Hematopoietic multipotent progenitor cell treated with erythropoietin and hydrocortisone succinate and interleukin-3 and kit ligand, for 8 days (in vitro differentiated cells): ENCODE results near the gene CCDC187.

Experiments
- DNase-seq: peaks from one replicate; pipeline ENCODE4 v3.0.0-alpha.2; 2015

Gene CCDC187

GRCh38 chr9:136297016-136297691 is 6.7 kb downstream of the CCDC187 start:
- no peak for DNase-seq

GRCh38 chr9:136296434-136297015 is 7.4 kb downstream of the CCDC187 start:
- DNase-seq: no peak

GRCh38 chr9:136295542-136296433 is 8.1 kb downstream of the CCDC187 start:
- DNase-seq: no peak

- no peak for DNase-seq
These were observed 8.8 kb downstream of the CCDC187 start for GRCh38 chr9:136295055-136295454.

GRCh38 chr9:136294437-136294836 is 9.5 kb downstream of the CCDC187 start:
- DNase-seq: no peak

- DNase-seq: no peak
These were observed 10.3 kb downstream of the CCDC187 start for GRCh38 chr9:136293476-136294077.

- DNase-seq: no peak
These were observed 11.1 kb downstream of the CCDC187 start for GRCh38 chr9:136292591-136293448.

GRCh38 chr9:136292026-136292538 is 11.8 kb downstream of the CCDC187 start:
- no peak for DNase-seq

GRCh38 chr9:136291306-136292025 is 12.4 kb downstream of the CCDC187 start:
- DNase-seq: no peak

GRCh38 chr9:136290508-136291000 is 13.3 kb downstream of the CCDC187 start:
- no peak for DNase-seq

- no peak for DNase-seq
These were observed 14.0 kb downstream of the CCDC187 start for GRCh38 chr9:136289651-136290507.

GRCh38 chr9:136287960-136288753 is 15.7 kb downstream of the CCDC187 start:
- DNase-seq: no peak

GRCh38 chr9:136286987-136287379 is 16.9 kb downstream of the CCDC187 start:
- no peak for DNase-seq

- DNase-seq: no peak
These were observed 17.4 kb downstream of the CCDC187 start for GRCh38 chr9:136286359-136286986.

- no peak for DNase-seq
These were observed 18.2 kb downstream of the CCDC187 start for GRCh38 chr9:136285501-136286358.

GRCh38 chr9:136284951-136285350 is 18.9 kb downstream of the CCDC187 start:
- no peak for DNase-seq

GRCh38 chr9:136284311-136284710 is 19.6 kb downstream of the CCDC187 start:
- DNase-seq: no peak
